Suppressor macrophage treated with lipopolysaccharide for 1 hour (primary cell): ENCODE data around the gene TLE1.

Experiments used
- DNase-seq, 3 donors: peaks; one replicate each; pipeline ENCODE4 v3.0.0-alpha.2; 2020 to 2022

TLE1 gene

DNA sequence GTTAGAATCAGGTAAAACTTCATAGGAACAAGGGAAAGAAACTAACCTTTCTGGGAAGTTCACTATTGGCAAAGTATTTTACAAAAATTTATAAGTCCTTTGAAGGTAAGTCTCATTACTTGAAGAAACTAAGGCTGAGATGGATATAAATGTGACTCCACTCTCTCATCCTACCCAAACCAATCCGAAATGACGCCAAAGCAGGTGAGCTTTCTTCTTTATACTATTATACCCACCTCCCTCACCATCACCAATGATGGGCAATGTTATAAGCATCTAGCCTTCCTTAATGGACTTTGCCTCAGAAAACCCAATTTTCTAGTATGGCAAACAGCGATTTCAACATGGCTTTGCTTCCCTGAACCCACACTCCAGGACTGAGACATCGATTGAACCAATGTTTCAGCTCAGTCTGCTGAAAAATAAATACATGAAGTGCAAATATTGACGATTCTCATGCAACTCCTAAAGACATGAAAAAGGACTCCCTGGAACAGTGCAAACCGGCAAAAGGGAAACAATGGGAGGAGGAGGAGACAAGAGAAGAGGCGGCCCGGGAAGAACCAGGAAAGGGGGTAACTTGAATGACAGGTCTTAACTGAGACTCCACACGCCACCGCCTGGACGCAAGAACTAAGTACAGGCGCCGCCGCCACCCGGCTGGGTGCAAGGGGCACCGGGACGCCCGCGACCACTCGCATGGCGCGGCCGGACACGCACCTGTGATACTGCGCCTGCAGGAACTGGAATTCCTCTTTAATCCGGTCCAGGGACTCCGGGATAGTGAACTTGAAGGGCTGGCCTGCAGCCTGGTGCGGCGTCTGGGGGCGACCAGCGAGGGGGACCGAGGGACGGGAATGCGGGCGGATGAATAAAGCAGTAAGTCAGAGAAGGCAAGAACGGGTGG lies 2.5 kb downstream of the TLE1 start:
- peak; percentile 76 to 86 (median 78) for DNase-seq

DNA sequence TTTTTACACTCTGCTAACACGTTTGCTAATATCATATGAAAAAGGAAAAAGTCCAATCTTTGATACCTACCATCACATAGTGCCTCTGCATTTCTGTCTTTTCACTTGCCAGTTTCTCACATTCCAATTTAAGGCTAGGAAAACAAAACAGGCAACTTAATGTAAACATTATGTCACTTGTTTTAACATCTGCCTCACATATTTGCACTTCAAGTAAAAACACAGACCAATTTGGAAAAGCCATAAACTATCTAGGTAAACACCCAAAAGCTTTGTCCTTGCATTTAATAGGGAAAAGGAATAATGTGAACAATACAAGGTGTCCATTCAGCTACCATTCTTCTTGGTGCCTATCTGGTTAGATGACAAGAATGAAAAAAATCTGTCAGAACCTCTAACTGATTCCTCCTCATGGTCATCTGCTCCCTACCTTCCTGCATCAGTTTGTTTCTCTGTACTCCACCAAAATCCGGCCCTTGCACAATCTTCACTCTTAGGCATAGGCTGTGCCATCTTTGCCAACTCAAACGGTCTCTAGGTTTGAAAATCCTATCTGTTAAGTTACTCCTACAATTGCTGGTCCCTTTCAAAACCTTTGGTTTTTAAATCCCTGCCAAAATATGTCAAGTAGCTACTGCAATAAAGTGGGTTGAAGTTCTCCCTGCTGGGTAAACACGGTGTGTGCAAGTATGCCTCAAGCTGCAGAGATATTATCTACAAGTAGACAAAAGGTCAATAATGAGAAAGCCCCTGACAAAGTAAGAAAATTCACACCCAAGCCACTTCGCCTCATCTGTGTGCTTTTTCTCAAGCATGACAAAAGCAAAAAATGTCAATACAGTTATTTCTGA lies 3.4 kb downstream of the TLE1 start:
- peak in 1 of 3 donors; percentile 55 for DNase-seq

DNA sequence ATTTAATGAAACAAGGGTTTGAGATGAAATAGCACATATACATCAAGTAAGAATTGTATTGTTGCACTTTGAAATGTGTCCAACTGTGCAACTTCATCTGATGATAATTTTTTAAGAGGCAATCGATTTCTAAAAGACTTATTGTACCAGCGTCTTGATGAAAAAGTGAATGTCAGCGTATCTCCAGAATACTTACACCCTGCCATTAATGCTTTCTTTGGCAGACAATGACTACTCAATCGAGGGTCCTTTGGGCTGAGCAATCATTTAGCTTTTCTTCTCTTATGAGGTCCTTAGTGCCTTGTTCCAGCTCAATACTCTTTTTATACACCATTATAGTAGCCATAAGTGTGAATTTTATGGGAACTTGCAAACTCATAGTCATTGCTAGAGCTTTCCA lies 4.7 kb downstream of the TLE1 start:
- no peak for DNase-seq

- DNase-seq = no peak
Measured at GRCh38 chr9:81683704-81684103, 5.6 kb downstream of the TLE1 start.

DNA sequence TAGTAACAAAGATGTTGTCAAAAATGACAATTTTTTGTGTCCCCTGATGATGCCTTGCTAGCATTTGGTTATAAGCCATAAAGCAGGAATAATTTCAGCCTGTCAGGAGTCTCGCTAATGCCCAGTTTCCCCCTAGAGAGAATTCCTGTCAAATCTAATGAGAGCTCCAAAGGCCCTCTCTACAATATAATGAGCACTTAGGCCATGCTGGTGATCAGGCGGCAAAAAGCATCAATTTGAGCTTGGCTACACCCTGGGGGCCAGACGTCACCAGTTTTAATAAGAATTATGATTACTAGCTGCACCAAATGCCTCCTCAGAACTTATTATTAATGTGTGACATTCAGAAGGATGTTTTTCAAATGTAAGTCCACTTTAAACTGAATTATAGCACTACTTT lies 6.1 kb downstream of the TLE1 start:
- no peak for DNase-seq

- peak; percentile 41 to 46 (median 43) for DNase-seq
Measured at GRCh38 chr9:81682797-81683196, 6.5 kb downstream of the TLE1 start.

GRCh38 chr9:81682177-81682576 lies 7.2 kb downstream of the TLE1 start:
- no peak for DNase-seq

GRCh38 chr9:81680506-81680905 lies 8.8 kb downstream of the TLE1 start:
- no peak for DNase-seq

GRCh38 chr9:81680006-81680405 lies 9.3 kb downstream of the TLE1 start:
- DNase-seq = no peak

- no peak for DNase-seq
Measured at GRCh38 chr9:81678088-81678487, 11.3 kb downstream of the TLE1 start.

- no peak for DNase-seq
Measured at GRCh38 chr9:81676395-81676794, 13.0 kb downstream of the TLE1 start.

GRCh38 chr9:81673310-81673709 lies 16.0 kb downstream of the TLE1 start:
- DNase-seq = no peak

DNA sequence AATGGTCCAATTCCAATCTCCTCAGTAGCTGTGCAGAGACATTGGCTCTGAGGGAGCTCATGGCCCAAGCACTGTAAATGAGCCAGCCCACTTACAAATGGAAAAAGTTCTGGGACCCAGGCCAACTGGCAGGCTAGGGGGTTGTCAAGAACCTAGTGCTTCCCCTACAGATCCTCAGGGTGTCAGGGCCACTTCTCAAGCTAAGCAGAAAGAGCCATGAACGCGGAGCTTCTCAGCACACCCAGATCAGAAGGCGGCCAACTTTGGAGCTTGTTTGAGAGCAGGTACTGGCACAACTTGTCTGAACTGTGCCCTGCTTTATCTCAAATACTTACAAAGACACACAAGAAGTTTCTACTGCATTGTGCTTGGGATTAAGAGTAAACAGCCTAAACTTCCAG lies 17.5 kb downstream of the TLE1 start:
- no peak for DNase-seq

- no peak for DNase-seq
Measured at GRCh38 chr9:81669866-81670265, 19.5 kb downstream of the TLE1 start.

GRCh38 chr9:81669041-81669651 lies 20.2 kb downstream of the TLE1 start:
- DNase-seq = no peak

DNA sequence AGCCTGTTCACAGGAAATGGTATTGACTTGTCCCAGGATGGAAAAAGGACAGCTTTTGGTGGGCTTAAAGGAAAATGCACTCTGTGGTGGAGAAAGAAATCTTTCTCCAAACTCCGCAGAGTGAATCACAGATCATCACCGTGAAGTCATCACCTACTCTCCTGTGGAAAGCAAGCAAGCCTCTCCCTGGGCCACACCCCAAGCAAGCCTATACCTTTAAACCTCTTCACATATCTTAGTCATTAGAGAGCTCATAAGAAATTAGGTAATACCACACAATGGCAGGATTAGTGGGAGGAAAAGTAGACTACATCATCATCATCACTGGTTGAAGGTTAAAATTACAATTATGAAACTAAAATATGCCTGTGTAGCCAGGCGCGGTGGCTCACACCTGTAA lies 23.2 kb downstream of the TLE1 start:
- no peak for DNase-seq

- DNase-seq = no peak
Measured at GRCh38 chr9:81665322-81665871, 23.9 kb downstream of the TLE1 start.

- no peak for DNase-seq
Measured at GRCh38 chr9:81664638-81665222, 24.6 kb downstream of the TLE1 start.

- DNase-seq = no peak
Measured at GRCh38 chr9:81661339-81661738, 28.0 kb downstream of the TLE1 start.

DNA sequence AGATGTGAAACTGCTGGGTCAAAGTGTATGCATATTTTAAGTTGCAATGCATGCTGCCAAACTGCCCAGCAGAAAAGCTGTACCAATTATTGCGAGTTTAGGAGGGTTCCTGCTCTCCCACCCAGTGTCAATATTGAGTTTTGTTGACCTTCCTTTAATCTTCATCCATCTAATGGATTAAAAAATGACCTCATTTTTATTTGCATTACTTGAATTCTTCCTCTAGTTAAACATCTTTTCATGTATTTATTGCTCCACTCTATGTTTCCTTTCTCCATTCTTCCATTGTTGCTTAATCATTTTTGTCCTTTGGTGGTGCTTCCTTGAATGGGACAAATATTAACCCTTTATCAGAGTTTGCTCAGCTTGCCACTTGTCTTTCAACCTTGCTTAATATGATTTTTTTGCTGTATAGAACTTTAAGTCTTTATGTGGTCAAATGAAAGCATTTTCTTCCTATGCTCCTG lies 32.4 kb downstream of the TLE1 start:
- DNase-seq = no peak

- DNase-seq = peak; percentile 10 to 19 (median 15)
Measured at GRCh38 chr9:81656004-81656403, 33.3 kb downstream of the TLE1 start.

DNA sequence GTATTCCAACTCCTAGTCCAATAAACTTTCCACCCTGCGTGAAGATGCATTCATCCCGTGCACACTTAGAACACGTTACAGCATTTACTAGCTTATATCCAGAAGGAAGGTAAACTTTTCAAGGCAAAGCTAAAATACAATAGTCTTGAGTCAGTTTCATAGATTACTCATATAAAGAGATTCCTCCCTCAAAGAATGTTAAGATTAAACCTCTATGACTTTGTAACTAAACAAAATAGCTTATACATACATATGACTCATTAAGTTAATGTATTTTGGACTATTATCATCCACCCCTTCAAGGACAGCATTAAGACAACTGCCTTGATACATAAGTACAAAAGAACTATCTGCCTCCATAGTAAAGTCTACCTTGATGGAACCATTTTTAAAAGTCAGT lies 36.1 kb downstream of the TLE1 start:
- DNase-seq = no peak
